Small intestine (tissue), 7 donors: ENCODE measurements around the gene LTA. TPM values are rescaled to one million over a fixed set of nuclear protein-coding genes. Genes with fewer than 3 reads are reported as not detected.
"Not testable (repeated sequence)": the region's sequence is repeated elsewhere in the genome, so short reads cannot be mapped to it uniquely, and the experiment has no call there.

ENCODE experiments used
- DNase-seq, 2 donors: peaks; one replicate each; pipeline versions ENCODE4 v3.0.0 to v3.0.0-alpha.2; 2013
- FAIRE-seq: peaks from 2 replicates; lab custom pipeline; 2012; peaks lifted over from hg19 to GRCh38; lab: Jason Lieb, UNC
- H3K27ac ChIP-seq, 3 donors: one replicate each; pipeline ENCODE4 v1.5.1; 2013; ENCODE audit warnings: low read length in 2 of 3, mild to moderate bottlenecking in 2 of 3, control low read depth in 1 of 3, inconsistent platforms in 1 of 3, low read depth in 1 of 3, moderate library complexity in 1 of 3
- H3K27me3 ChIP-seq, 3 donors: one replicate each; pipeline ENCODE4 v1.6.1; 2013; ENCODE audit warnings: low read length in 3 of 3, inconsistent platforms in 1 of 3; ENCODE audit not compliant: control insufficient read depth in 3 of 3, insufficient read depth in 3 of 3
- H3K36me3 ChIP-seq, 3 donors: one replicate each; pipeline ENCODE4 v1.6.1; 2013; ENCODE audit warnings: low read length in 3 of 3, inconsistent platforms in 1 of 3, low read depth in 1 of 3, mild to moderate bottlenecking in 1 of 3, moderate library complexity in 1 of 3; ENCODE audit not compliant: control insufficient read depth in 3 of 3, insufficient read depth in 2 of 3
- H3K4me1 ChIP-seq, 3 donors: one replicate each; pipeline ENCODE4 v1.6.1; 2013; ENCODE audit warnings: low read length in 2 of 3, inconsistent platforms in 1 of 3, low read depth in 1 of 3, mild to moderate bottlenecking in 1 of 3, moderate library complexity in 1 of 3; ENCODE audit not compliant: control insufficient read depth in 3 of 3, insufficient read depth in 2 of 3
- H3K4me3 ChIP-seq, 3 donors: one replicate each; pipeline ENCODE4 v1.5.1; 2013; ENCODE audit warnings: low read length in 3 of 3, control low read depth in 1 of 3, inconsistent platforms in 1 of 3, low read depth in 1 of 3, mild to moderate bottlenecking in 1 of 3, moderate library complexity in 1 of 3
- H3K9me3 ChIP-seq, 2 donors: one replicate each; pipeline ENCODE4 v1.6.1; 2013; ENCODE audit warnings: low read depth in 1 of 2, low read length in 1 of 2; ENCODE audit not compliant: control insufficient read depth in 2 of 2, insufficient read depth in 1 of 2
- WGBS, 3 donors: extraction: QIAGEN DNeasy Blood & Tissue Kit; methylation state at CpG; one replicate each; pipeline ENCODE4 v1.1.7; 2013; 5-methylcytosine and 5-hydroxymethylcytosine counted together
- polyA plus RNA-seq, 4 donors: library from polyadenylated mRNA; stranded (reverse) in 3 of 4; unstranded in 1 of 4; fragments of 200-250 nt in 3 of 4; fragments of 120-200 nt in 1 of 4; gene quantifications; one replicate each; pipeline versions ENCODE4 v1.2.1 to v1.2.3, GENCODE V29; 2013
- donor health status: healthy with polysubstance abuse.
- donor health status: control.
- donor health status: control.
- donor health status: Bipolar disorder and iron deficiency.
- donor health status: healthy.

LTA gene
- polyA plus RNA-seq, 4 donors, result 0.24 to 1.0 TPM; not detected in 2

GRCh38 chr6:31546339-31546957, 25.6 kb upstream of the LTA start, which contains the start of gene ATP6V1G2:
Gene ATP6V1G2, minus strand, starts transcription at chr6:31546608. Its CDS starts 49 bp downstream, at chr6:31546559.
- H3K4me3 ChIP-seq, result peak within 1 kb of the TSS in 2 of 3 donors; percentile 56 to 66
- DNase-seq, result peak; percentile 91 to 94
- peaks cover 3 to 15% (median 5%) of the 10 kb centered on the region in 3 donors for H3K4me1 ChIP-seq
- FAIRE-seq, result no peak
- 8 to 12% (median 12%) methylated on average over 11 of the region's 11 CpGs for WGBS, 3 donors
- H3K36me3 ChIP-seq, result peaks cover 0 to 18% (median 3%) of the 10 kb centered on the region in 3 donors
- H3K27me3 ChIP-seq, result no peaks in the 10 kb centered on the region
- H3K27ac ChIP-seq, result peak within 1 kb of the TSS; percentile 70 to 86 (median 81)
- H3K9me3 ChIP-seq, result peaks cover 0 to 3% of the 10 kb centered on the region in 2 donors

DNA sequence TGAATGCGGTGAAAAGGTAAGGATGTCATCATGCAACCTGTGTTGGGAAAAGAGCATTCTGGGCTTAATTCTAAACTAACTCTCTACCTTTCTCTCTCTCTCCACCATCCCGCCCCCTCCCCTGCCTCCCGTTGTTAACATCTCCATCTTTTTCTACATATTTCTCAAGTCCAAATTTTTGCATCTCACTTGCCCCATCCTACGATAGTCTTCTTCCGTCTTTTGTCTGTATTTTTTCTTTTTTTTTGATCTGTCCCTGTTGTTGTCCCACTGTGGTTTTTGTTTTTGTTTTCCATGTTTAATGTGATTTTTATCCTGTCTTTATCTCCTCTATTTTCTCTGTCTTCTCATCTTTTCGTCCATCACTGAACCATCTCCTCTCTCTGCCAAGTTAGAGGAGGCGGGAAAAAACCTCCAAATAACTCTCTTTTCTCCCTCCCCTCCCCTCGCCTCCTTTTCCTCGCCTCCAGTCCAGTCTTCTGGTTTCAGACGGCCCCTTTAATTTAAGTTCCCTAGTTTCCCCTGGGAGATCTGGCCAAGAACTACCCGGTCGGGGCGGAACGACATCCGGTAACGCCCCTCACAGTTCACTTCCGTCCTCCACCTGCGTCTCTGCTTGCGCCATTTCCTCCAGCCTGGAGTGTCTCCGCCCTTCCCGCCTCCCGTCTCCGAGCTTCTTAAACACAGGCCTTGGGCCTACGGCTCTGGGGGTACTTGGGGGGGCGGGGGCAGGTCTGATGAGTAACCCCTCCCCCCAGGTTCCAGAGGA, 24.9 kb upstream of the LTA start, which contains the start of gene NFKBIL1:
Gene NFKBIL1, plus strand, starts transcription at position 651 of the 769 bp plus-strand sequence. Its CDS starts 87 bp downstream, at position 738.
- WGBS, 3 donors, result 0% methylated on average over 25 of the region's 25 CpGs
- peak within 1 kb of the TSS in 2 of 3 donors; percentile 56 to 66 for H3K4me3 ChIP-seq
- peaks cover 0 to 18% (median 3%) of the 10 kb centered on the region in 3 donors for H3K36me3 ChIP-seq
- peak within 1 kb of the TSS; percentile 70 to 86 (median 81) for H3K27ac ChIP-seq
- peaks cover 3 to 15% (median 5%) of the 10 kb centered on the region in 3 donors for H3K4me1 ChIP-seq
- DNase-seq, result peak; percentile 94 to 97
- H3K9me3 ChIP-seq, result peaks cover 0 to 3% of the 10 kb centered on the region in 2 donors
- H3K27me3 ChIP-seq, result no peaks in the 10 kb centered on the region
- no peak for FAIRE-seq

DNA sequence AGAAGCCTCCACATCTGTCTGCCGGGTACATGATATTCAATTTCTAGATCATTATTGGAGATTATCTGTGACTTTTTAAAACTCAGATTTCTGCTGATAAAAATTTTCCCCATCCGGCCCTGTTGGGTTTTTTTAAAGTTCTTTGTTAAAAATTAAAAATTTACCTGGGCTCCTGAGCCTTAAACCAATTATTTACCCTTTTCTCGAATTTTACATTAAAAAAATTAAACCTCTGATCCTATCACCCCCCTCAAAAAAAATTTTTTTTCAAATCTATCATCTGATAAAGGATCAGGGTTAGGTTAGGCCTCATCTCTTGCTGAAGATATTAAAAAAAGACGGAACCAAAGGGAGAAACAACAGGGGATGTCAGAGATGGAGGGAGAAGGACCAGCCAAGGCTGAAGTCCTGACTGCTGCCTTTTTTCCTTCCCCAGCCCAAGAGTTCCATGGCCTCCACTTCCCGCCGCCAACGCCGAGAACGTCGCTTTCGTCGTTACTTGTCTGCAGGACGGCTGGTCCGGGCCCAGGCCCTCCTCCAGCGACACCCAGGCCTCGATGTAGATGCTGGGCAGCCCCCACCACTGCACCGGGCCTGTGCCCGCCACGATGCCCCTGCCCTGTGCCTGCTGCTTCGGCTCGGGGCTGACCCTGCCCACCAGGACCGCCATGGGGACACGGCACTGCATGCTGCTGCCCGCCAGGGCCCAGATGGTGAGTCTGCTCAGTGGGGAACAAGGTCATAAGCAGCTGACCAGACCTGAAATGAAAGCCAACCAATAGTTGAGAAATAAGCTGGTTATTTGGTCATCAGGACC, 24.2 kb upstream of the LTA start:
- peaks cover 0 to 3% of the 10 kb centered on the region in 2 donors for H3K9me3 ChIP-seq
- WGBS, 3 donors, result 71 to 78% (median 78%) methylated on average over 24 of the region's 24 CpGs
- DNase-seq, result no peak
- H3K4me1 ChIP-seq, result peaks cover 3 to 12% (median 5%) of the 10 kb centered on the region in 3 donors
- H3K4me3 ChIP-seq, result peak overlapping the region in 2 of 3 donors; percentile 56 to 66
- no peak for FAIRE-seq
- H3K27ac ChIP-seq, result peak overlapping the region; percentile 70 to 86 (median 81)
- H3K36me3 ChIP-seq, result peaks cover 0 to 24% (median 3%) of the 10 kb centered on the region in 3 donors
- H3K27me3 ChIP-seq, result no peaks in the 10 kb centered on the region

GRCh38 chr6:31548544-31548873, 23.6 kb upstream of the LTA start:
- DNase-seq (no peak), FAIRE-seq (no peak)
- Histone ChIP-seq H3K27me3 (no peaks in the 10 kb centered on the region), H3K9me3 (peaks cover 0 to 3% of the 10 kb centered on the region in 2 donors), H3K4me3 (no peak overlapping the region), H3K4me1 (peaks cover 3 to 9% (median 5%) of the 10 kb centered on the region in 3 donors), H3K27ac (peak overlapping the region in 1 of 3 donors; percentile 55), H3K36me3 (peaks cover 0 to 27% (median 3%) of the 10 kb centered on the region in 3 donors)
- WGBS, 3 donors, result 91 to 97% (median 94%) methylated on average over 2 of the region's 2 CpGs

DNA sequence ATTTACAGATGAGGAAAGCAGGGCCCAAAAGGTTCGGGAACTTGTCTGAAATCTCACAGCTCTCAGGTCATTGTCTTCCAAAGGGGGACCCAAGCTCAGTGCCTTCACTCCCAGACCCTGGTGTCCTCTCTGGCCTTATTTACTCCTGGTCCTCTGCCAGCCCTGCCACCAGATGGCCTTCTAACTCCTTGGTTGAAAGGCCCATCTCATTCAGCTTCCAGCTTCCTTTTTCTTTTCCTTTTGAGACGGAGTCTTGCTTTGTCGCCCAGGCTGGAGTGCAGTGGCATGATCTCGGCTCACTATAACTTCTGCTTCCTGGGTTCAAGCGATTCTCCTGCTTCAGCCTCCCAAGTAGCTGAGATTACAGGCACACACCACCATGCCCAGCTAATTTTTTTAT, 20.7 kb upstream of the LTA start:
- not testable (repeated sequence) for FAIRE-seq, H3K9me3 ChIP-seq, H3K27me3 ChIP-seq, H3K4me1 ChIP-seq, H3K27ac ChIP-seq, H3K4me3 ChIP-seq
- peaks cover 0 to 41% (median 3%) of the 10 kb centered on the region in 3 donors for H3K36me3 ChIP-seq
- DNase-seq, result peak; percentile 32 to 46
- WGBS, 3 donors, result 45 to 56% (median 51%) methylated on average over 4 to 5 of the region's 5 CpGs

DNA sequence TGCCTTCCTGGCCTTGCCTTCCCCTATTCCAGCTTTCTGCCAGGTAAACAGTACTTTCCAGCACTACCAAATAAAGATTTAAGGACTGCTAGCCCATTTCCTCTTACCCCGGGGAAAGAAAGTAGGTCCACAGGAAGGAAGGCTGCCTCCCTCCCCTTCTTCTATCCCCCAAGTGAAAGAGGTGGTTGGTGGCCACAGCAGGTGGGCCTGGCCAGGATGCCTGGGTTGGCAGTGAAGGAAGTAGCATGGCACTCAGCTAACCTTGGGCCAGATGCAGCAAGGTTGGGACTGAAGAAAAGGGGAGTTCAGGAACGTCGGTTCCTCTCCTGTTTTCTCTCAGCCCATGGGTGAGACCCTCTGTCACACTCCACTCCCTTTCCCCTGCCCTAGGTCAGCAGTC, 15.8 kb upstream of the LTA start:
- DNase-seq (no peak), FAIRE-seq (no peak)
- Histone ChIP-seq H3K36me3 (peaks cover 4 to 64% (median 9%) of the 10 kb centered on the region in 3 donors), H3K4me1 (peaks cover 0 to 5% (median 0%) of the 10 kb centered on the region in 3 donors), H3K9me3 (no peaks in the 10 kb centered on the region), H3K27me3 (no peaks in the 10 kb centered on the region), H3K4me3 (no peak overlapping the region), H3K27ac (no peak overlapping the region)
- 66 to 85% (median 74%) methylated on average over 3 of the region's 3 CpGs for WGBS, 3 donors

GRCh38 chr6:31557443-31558317, 14.4 kb upstream of the LTA start:
- no peak for FAIRE-seq
- 74 to 85% (median 83%) methylated on average over 23 to 24 of the region's 24 CpGs for WGBS, 3 donors
- no peak overlapping the region for H3K4me3 ChIP-seq

More at GRCh38 chr6:31557443-31558317, 14.4 kb upstream of the LTA start:
- Histone ChIP-seq H3K27ac (no peak overlapping the region), H3K27me3 (no peaks in the 10 kb centered on the region), H3K36me3 (peaks cover 4 to 57% (median 9%) of the 10 kb centered on the region in 3 donors), H3K9me3 (no peaks in the 10 kb centered on the region), H3K4me1 (peaks cover 0 to 5% (median 0%) of the 10 kb centered on the region in 3 donors)
- no peak for DNase-seq
